Measurements from ENCODE around the gene ANO7.

ANO7 gene, protein sequence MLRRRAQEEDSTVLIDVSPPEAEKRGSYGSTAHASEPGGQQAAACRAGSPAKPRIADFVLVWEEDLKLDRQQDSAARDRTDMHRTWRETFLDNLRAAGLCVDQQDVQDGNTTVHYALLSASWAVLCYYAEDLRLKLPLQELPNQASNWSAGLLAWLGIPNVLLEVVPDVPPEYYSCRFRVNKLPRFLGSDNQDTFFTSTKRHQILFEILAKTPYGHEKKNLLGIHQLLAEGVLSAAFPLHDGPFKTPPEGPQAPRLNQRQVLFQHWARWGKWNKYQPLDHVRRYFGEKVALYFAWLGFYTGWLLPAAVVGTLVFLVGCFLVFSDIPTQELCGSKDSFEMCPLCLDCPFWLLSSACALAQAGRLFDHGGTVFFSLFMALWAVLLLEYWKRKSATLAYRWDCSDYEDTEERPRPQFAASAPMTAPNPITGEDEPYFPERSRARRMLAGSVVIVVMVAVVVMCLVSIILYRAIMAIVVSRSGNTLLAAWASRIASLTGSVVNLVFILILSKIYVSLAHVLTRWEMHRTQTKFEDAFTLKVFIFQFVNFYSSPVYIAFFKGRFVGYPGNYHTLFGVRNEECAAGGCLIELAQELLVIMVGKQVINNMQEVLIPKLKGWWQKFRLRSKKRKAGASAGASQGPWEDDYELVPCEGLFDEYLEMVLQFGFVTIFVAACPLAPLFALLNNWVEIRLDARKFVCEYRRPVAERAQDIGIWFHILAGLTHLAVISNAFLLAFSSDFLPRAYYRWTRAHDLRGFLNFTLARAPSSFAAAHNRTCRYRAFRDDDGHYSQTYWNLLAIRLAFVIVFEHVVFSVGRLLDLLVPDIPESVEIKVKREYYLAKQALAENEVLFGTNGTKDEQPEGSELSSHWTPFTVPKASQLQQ

DNA sequence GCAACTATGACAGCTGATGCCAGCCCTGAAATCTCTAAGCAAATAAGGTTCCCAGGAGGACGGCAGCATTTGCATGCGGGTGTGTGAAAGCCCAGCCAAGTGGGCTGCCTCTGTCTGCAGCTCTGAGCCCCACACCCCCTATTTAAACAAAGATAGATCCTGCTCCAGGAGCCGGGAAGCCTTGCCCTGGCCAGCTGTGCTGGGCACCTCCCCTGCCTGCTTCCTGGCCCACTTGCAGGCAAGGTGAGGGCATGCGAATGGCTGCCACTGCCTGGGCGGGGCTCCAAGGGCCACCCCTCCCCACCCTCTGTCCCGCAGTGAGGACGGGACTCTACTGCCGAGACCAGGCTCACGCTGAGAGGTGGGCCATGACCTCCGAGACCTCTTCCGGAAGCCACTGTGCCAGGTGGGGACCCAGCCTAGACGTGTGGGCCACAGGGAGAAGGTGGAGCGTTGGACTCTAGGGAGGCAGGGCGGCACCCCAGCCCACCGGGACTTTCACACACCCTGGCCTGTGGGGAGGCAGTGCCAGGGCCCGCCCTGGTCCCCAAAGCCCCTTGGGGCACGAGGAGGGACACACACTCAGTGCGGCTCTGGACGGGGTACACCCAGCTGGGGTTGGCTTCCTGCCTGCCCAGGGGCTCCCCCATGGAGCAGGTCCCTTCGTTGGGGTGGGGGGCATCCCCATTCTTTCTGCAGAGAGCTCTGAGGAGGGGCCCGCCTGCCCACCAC is at the start of gene ANO7:
TSS of gene ANO7 (plus strand) at position 317 of the 732 bp plus-strand sequence. CDS start 1,387 bp downstream, outside the sequence.
- Histone ChIP-seq H3K27ac (ENCODE audit: low read depth, low read length) (no peak within 1 kb of the TSS), H3K4me1 (ENCODE audit: insufficient read depth, low read length) (no peaks in the 10 kb centered on the region), H3K9me3 (ENCODE audit: low read length) (no peaks in the 10 kb centered on the region), H3K36me3 (ENCODE audit: insufficient read depth, low read length) (no peaks in the 10 kb centered on the region), H3K4me3 (ENCODE audit: low read depth in 1 of 2, low read length in 2 of 2) (no peak within 1 kb of the TSS), H3K9ac (ENCODE audit: low read length) (no peak within 1 kb of the TSS), H3K27me3 (ENCODE audit: control insufficient read depth in 1 of 2, insufficient read depth in 2 of 2, low read length in 2 of 2) (no peaks in the 10 kb centered on the region)

DNA sequence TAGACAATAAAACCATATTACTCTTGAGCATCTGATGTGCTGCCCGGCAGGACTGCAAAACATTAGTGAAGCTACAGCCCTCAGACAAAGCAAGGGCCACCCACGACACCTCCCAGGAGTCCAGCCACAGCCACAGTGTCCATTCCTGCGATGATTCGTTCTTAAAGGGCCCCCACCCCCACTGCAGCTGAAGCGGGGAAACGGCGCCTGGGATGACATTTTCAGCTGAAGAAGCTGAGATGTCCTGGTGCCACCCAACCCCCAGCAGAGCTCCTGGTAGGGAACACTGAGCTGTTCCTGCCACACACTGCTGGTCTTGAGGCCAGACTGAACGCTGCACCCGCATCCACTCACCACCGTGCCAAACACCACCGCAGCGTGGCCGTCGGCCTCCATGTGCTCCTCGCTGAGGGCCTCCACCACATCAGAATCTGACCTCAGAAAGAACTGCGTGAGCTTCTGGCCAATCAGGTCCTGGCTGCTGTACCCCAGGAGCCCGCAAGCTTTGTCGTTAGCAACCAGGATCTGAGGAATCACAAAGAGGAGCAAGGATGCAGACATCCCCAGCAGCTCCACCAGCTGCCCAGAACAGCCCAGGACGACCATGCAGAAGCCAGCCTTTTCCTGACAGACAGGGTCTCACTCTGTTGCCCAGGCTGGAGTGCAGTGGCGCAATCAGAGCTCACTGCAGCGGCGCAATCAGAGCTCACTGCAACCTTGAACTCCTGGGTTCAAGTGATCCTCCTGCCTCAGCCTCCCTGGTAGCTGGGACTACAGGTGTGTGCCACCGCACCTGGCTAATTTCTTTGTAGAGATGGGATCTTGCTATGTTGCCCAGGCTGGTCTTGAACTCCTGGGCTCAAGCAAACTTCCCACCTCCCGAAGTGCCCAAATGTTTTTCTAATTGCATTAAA is 48.7 kb upstream of the ANO7 start:
- no peaks in the 10 kb centered on the region for H3K27me3 ChIP-seq (ENCODE audit: control insufficient read depth in 1 of 2, insufficient read depth in 2 of 2, low read length in 2 of 2)
- H3K4me1 ChIP-seq (ENCODE audit: insufficient read depth, low read length) = no peaks in the 10 kb centered on the region
- H3K9me3 ChIP-seq (ENCODE audit: low read length) = no peaks in the 10 kb centered on the region
- H3K9ac ChIP-seq (ENCODE audit: low read length) = no peak overlapping the region
- no peak overlapping the region for H3K4me3 ChIP-seq (ENCODE audit: low read depth in 1 of 2, low read length in 2 of 2)
- no peak overlapping the region for H3K27ac ChIP-seq (ENCODE audit: low read depth, low read length)
- H3K36me3 ChIP-seq (ENCODE audit: insufficient read depth, low read length) = no peaks in the 10 kb centered on the region

DNA sequence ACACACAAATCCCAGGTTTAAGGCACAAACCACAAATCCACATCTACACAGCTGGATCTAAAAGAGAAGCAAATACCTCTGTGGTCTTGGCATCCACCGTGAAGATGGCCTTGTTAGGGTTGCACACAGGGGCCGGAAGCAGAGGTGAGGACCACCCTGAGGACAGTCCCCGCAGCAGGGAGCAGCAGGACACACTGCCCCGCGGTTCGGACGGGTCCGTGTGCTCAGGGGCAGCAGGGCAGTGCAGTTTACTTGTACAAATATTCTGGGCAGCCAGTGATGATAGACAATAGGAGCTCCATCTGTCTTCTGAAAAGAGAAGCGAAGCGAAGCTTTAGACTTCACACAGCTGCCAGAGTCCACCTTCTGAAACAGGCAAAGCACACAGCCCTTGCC is 48.0 kb upstream of the ANO7 start:
- H3K27ac ChIP-seq (ENCODE audit: low read depth, low read length) = no peak overlapping the region
- H3K4me3 ChIP-seq (ENCODE audit: low read depth in 1 of 2, low read length in 2 of 2) = no peak overlapping the region
- H3K9ac ChIP-seq (ENCODE audit: low read length) = no peak overlapping the region
- H3K9me3 ChIP-seq (ENCODE audit: low read length) = no peaks in the 10 kb centered on the region
- H3K27me3 ChIP-seq (ENCODE audit: control insufficient read depth in 1 of 2, insufficient read depth in 2 of 2, low read length in 2 of 2) = no peaks in the 10 kb centered on the region
- no peaks in the 10 kb centered on the region for H3K36me3 ChIP-seq (ENCODE audit: insufficient read depth, low read length)
- no peaks in the 10 kb centered on the region for H3K4me1 ChIP-seq (ENCODE audit: insufficient read depth, low read length)

DNA sequence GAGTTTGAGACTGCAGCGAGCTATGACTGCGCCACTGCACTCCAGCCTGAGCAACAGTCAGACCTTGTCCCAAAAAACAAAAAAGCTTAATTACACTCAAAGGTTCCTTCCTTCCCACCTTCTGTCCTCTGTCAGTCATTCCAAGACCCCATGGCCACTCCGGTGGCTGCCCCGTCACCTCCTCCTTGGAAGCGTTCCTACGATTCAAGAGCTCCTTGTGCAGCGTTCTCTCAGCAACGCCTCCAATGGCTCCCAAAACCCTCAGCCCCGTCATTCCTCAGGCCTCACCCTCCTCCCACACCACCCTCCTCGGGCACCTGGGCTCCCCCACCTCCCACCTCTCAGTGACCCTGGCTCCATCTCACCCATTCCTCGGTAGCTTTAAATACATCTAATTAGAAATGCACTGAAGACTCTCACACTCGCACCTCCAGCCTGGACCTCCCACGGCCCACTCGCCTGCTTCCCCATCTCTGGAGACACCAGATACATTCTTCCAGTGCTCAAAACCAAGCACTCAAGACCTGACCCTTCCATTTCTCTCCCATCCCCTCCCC is 47.2 kb upstream of the ANO7 start:
- Histone ChIP-seq H3K4me3 (ENCODE audit: low read depth in 1 of 2, low read length in 2 of 2) (no peak overlapping the region), H3K27ac (ENCODE audit: low read depth, low read length) (no peak overlapping the region), H3K4me1 (ENCODE audit: insufficient read depth, low read length) (no peaks in the 10 kb centered on the region), H3K9me3 (ENCODE audit: low read length) (no peaks in the 10 kb centered on the region), H3K9ac (ENCODE audit: low read length) (no peak overlapping the region), H3K36me3 (ENCODE audit: insufficient read depth, low read length) (no peaks in the 10 kb centered on the region), H3K27me3 (ENCODE audit: control insufficient read depth in 1 of 2, insufficient read depth in 2 of 2, low read length in 2 of 2) (no peaks in the 10 kb centered on the region)

DNA sequence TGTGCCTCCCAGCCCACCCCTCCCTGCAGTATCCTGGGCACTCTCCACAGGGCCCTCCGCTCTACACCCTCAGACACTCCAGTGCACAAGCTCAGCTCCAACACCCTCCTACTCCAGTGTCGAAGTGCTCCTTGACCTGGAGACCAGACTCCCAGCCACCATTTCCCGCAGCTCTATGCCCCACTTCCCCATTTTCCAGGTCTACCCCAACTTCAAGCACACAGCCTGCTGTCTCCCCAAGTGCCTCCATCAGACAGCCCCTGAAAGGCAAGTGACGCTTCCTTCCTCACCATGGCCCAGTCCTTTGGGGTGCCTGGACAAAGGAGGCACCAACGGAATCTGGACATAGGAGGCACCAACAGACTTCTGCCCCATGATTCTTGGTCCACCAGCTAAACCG is 46.4 kb upstream of the ANO7 start:
- Histone ChIP-seq H3K4me1 (ENCODE audit: insufficient read depth, low read length) (no peaks in the 10 kb centered on the region), H3K27me3 (ENCODE audit: control insufficient read depth in 1 of 2, insufficient read depth in 2 of 2, low read length in 2 of 2) (no peaks in the 10 kb centered on the region), H3K9me3 (ENCODE audit: low read length) (no peaks in the 10 kb centered on the region), H3K9ac (ENCODE audit: low read length) (no peak overlapping the region), H3K4me3 (ENCODE audit: low read depth in 1 of 2, low read length in 2 of 2) (no peak overlapping the region), H3K36me3 (ENCODE audit: insufficient read depth, low read length) (no peaks in the 10 kb centered on the region), H3K27ac (ENCODE audit: low read depth, low read length) (no peak overlapping the region)

DNA sequence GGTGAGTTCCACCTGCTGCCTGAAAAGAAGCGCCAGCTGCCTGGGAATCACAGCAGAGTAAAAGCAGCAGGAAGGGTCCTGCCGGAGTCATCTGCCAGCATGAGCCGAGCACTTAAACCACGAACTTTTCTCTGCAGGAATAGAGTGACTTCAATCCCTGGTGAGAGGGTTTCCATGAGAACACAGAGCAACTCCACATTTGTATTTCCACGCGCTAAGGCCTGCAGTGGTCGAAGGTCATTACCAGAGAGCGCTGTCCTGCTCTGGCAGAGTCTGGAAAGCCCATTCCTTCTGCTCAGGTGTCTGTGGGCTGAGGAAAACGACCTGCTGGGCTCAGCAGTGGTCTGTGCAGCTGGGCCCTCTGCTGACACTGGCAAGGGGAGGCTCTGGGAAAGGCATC is 45.9 kb upstream of the ANO7 start:
- H3K9me3 ChIP-seq (ENCODE audit: low read length) = no peaks in the 10 kb centered on the region
- H3K4me3 ChIP-seq (ENCODE audit: low read depth in 1 of 2, low read length in 2 of 2) = no peak overlapping the region
- no peak overlapping the region for H3K9ac ChIP-seq (ENCODE audit: low read length)
- H3K36me3 ChIP-seq (ENCODE audit: insufficient read depth, low read length) = no peaks in the 10 kb centered on the region
- no peaks in the 10 kb centered on the region for H3K27me3 ChIP-seq (ENCODE audit: control insufficient read depth in 1 of 2, insufficient read depth in 2 of 2, low read length in 2 of 2)
- no peak overlapping the region for H3K27ac ChIP-seq (ENCODE audit: low read depth, low read length)
- no peaks in the 10 kb centered on the region for H3K4me1 ChIP-seq (ENCODE audit: insufficient read depth, low read length)

DNA sequence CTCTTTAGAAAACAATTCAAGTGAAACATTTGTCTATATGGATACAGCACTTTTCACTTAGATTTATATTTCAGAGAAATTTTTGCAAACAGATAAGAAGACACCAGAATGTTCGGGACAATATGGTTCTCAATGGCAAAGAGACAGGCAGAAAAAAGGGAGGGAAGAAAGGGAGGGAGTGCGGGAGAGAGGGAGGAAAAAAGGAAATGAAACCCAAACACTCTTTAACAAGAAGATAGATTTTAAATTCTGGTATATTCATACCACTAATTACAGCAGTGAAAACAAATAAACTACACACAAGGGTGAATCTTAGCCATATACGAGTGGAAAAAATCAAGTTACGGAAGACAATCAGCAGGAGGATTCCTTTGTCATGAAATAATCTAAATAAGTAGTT is 42.2 kb upstream of the ANO7 start:
- H3K4me3 ChIP-seq (ENCODE audit: low read depth in 1 of 2, low read length in 2 of 2) = no peak overlapping the region
- peaks cover 13% of the 10 kb centered on the region for H3K4me1 ChIP-seq (ENCODE audit: insufficient read depth, low read length)
- no peaks in the 10 kb centered on the region for H3K36me3 ChIP-seq (ENCODE audit: insufficient read depth, low read length)
- no peaks in the 10 kb centered on the region for H3K9me3 ChIP-seq (ENCODE audit: low read length)
- no peak overlapping the region for H3K9ac ChIP-seq (ENCODE audit: low read length)
- H3K27ac ChIP-seq (ENCODE audit: low read depth, low read length) = no peak overlapping the region
- H3K27me3 ChIP-seq (ENCODE audit: control insufficient read depth in 1 of 2, insufficient read depth in 2 of 2, low read length in 2 of 2) = no peaks in the 10 kb centered on the region

DNA sequence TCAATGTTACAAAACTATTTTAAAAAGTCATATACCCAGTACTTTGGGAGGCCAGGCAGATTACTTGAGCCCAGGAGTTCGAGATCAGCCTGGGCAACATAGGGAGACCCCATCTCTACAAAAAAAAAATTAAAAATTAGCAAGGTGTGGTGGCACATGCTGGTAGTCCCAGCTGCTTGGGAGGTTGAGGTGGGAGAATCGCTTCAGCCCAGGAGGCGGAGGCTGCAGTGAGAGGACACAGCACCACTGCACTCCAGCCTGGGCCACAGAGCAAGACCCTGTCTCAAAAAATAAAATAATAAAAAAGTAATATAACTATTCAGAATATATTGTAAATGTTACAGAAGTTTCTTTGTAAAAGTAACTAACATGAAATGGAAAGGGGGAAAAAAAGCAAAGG is 41.1 kb upstream of the ANO7 start:
- Histone ChIP-seq H3K27me3 (ENCODE audit: control insufficient read depth in 1 of 2, insufficient read depth in 2 of 2, low read length in 2 of 2) (no peaks in the 10 kb centered on the region), H3K4me3 (ENCODE audit: low read depth in 1 of 2, low read length in 2 of 2) (no peak overlapping the region), H3K9ac (ENCODE audit: low read length) (no peak overlapping the region), H3K36me3 (ENCODE audit: insufficient read depth, low read length) (no peaks in the 10 kb centered on the region), H3K27ac (ENCODE audit: low read depth, low read length) (no peak overlapping the region), H3K9me3 (ENCODE audit: low read length) (no peaks in the 10 kb centered on the region), H3K4me1 (ENCODE audit: insufficient read depth, low read length) (peaks cover 24% of the 10 kb centered on the region)

DNA sequence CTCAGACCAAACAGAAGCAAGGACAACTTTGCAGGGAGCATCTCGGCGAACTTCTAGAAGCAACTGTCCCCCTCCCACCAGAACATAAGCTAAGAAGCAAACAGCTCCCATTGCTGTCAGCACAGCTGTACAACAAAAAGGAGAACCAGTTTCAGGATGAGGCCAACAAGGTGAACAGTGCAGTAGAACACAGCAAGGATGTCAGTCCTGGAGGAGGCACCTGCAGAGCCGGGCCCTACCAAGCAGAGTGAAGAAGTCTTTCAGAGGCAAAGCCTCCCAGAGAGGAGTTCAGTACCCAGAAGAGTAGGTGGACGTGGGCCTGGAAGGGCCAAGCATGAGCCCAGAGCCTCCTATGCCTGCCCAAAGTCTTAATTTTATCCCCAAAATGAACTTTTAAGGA is 40.2 kb upstream of the ANO7 start:
- Histone ChIP-seq H3K27ac (ENCODE audit: low read depth, low read length) (no peak overlapping the region), H3K9ac (ENCODE audit: low read length) (no peak overlapping the region), H3K27me3 (ENCODE audit: control insufficient read depth in 1 of 2, insufficient read depth in 2 of 2, low read length in 2 of 2) (no peaks in the 10 kb centered on the region), H3K36me3 (ENCODE audit: insufficient read depth, low read length) (no peaks in the 10 kb centered on the region), H3K4me3 (ENCODE audit: low read depth in 1 of 2, low read length in 2 of 2) (no peak overlapping the region), H3K4me1 (ENCODE audit: insufficient read depth, low read length) (peaks cover 25% of the 10 kb centered on the region), H3K9me3 (ENCODE audit: low read length) (no peaks in the 10 kb centered on the region)

DNA sequence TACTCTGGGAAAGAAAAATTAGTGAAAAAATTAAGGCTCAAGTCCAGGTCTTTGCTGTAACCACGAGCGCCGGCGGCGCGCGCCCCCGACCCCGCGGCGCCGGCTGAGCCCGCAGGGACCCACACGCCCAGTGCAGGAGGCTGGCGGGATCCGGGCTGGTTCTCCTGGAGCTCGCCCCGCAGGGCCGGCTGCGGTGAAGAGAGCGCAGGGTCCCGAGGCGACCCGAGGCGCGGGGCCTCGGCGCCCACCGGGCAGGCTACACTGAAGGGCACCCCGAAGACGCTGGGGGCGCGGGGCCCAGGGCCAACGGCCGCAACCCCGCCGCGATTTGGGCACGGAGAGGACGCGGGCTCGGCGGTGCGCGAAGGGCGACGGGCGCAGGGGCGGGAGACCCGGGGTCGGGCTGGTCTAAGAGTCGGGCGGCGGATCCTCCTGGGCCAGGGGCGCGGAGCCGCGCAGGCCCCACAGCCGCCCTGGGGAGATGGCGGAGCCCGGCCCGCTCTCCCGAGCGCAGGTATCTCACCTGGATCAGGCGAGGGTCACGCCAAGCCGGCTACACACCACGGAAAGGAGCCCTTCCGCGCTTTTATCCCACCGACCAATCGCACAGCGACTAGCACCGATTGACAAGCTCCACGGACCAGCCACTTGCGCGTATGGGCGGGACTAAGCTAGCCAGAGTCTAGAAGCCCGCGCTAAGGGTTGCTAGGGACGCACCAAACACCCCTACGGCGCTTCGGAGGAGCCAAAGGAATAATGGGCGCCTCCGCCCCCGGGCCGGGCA is 39.4 kb upstream of the ANO7 start, which contains the start of gene PASK:
TSS of gene PASK (minus strand) at position 582 of the 784 bp plus-strand sequence. CDS start 6,440 bp downstream, outside the sequence.
- H3K27me3 ChIP-seq (ENCODE audit: control insufficient read depth in 1 of 2, insufficient read depth in 2 of 2, low read length in 2 of 2) = no peaks in the 10 kb centered on the region
- H3K4me1 ChIP-seq (ENCODE audit: insufficient read depth, low read length) = peaks cover 25% of the 10 kb centered on the region
- H3K4me3 ChIP-seq (ENCODE audit: low read depth in 1 of 2, low read length in 2 of 2) = peak within 1 kb of the TSS; percentile 94 to 96
- H3K9ac ChIP-seq (ENCODE audit: low read length) = no peak within 1 kb of the TSS
- peaks cover 6% of the 10 kb centered on the region for H3K36me3 ChIP-seq (ENCODE audit: insufficient read depth, low read length)
- H3K27ac ChIP-seq (ENCODE audit: low read depth, low read length) = peak within 1 kb of the TSS; percentile 84
- no peaks in the 10 kb centered on the region for H3K9me3 ChIP-seq (ENCODE audit: low read length)

Measured in muscle layer of colon (tissue), 2 donors.